H9 (cell line): ENCODE results near the gene TMEM117. TPM values are rescaled to one million over a fixed set of nuclear protein-coding genes. Genes with fewer than 3 reads are reported as not detected.

Source experiments
- DNase-seq: peaks from one replicate; pipeline ENCODE4 v3.0.0-alpha.2; 2017
- H2AFZ ChIP-seq: one replicate; pipeline ENCODE4 v1.6.1; 2013; ENCODE audit warnings: mild to moderate bottlenecking, low read length, control low read depth, moderate library complexity
- H2AK5ac ChIP-seq: 2 replicates; pipeline ENCODE4 v1.6.1; 2013; ENCODE audit warnings: low read length, control low read depth, mixed read lengths; ENCODE audit not compliant: insufficient read length
- H2BK120ac ChIP-seq: one replicate; pipeline ENCODE4 v1.6.1; 2013; ENCODE audit warnings: low read depth, mild to moderate bottlenecking, low read length, control low read depth, inconsistent platforms; ENCODE audit not compliant: poor library complexity, severe bottlenecking
- H2BK12ac ChIP-seq: 2 replicates; pipeline ENCODE4 v1.6.1; 2013; ENCODE audit warnings: low read length, control low read depth, mixed read lengths, low read depth; ENCODE audit not compliant: insufficient read length
- H2BK15ac ChIP-seq: 2 replicates; pipeline ENCODE4 v1.6.1; 2013; ENCODE audit warnings: low read depth, low read length, control low read depth
- H2BK20ac ChIP-seq: one replicate; pipeline ENCODE4 v1.6.1; 2013; ENCODE audit warnings: low read depth, mild to moderate bottlenecking, low read length, control low read depth, inconsistent platforms; ENCODE audit not compliant: poor library complexity, severe bottlenecking
- H2BK5ac ChIP-seq: 2 replicates; pipeline ENCODE4 v1.6.1; 2013; ENCODE audit warnings: low read length, control low read depth, mixed read lengths; ENCODE audit not compliant: insufficient read length
- H3K14ac ChIP-seq: 2 replicates; pipeline ENCODE4 v1.6.1; 2013; ENCODE audit warnings: low read length, control low read depth; ENCODE audit not compliant: insufficient read depth
- H3K18ac ChIP-seq: 2 replicates; pipeline ENCODE4 v1.6.1; 2013; ENCODE audit warnings: low read depth, mild to moderate bottlenecking, mixed read lengths, low read length, control low read depth; ENCODE audit not compliant: insufficient read length
- H3K23ac ChIP-seq: 2 replicates; pipeline ENCODE4 v1.6.1; 2013; ENCODE audit warnings: low read length, control low read depth, mixed read lengths, low read depth; ENCODE audit not compliant: insufficient read length
- H3K23me2 ChIP-seq: 2 replicates; pipeline ENCODE4 v1.6.1; 2013; ENCODE audit warnings: low read depth, mild to moderate bottlenecking, mixed read lengths, low read length, control low read depth; ENCODE audit not compliant: insufficient read length, poor library complexity, severe bottlenecking
- H3K27ac ChIP-seq: 2 replicates; pipeline ENCODE4 v1.5.1; 2013; ENCODE audit warnings: low read length, control low read depth, mixed read lengths, low read depth; ENCODE audit not compliant: insufficient read length
- H3K27me3 ChIP-seq: 2 replicates; pipeline ENCODE4 v1.6.1; 2013; ENCODE audit warnings: low read length, control low read depth, inconsistent platforms; ENCODE audit not compliant: insufficient read depth
- H3K4ac ChIP-seq: 2 replicates; pipeline ENCODE4 v1.6.1; 2013; ENCODE audit warnings: low read depth, mild to moderate bottlenecking, control low read depth, inconsistent platforms, low read length, moderate library complexity
- H3K4me1 ChIP-seq: 2 replicates; pipeline ENCODE4 v1.6.1; 2013; ENCODE audit warnings: low read length, control low read depth, inconsistent platforms; ENCODE audit not compliant: insufficient read depth
- H3K4me2 ChIP-seq: 2 replicates; pipeline ENCODE4 v1.6.1; 2013; ENCODE audit warnings: low read length, control low read depth, mixed read lengths; ENCODE audit not compliant: insufficient read length, insufficient read depth
- H3K56ac ChIP-seq: 2 replicates; pipeline ENCODE4 v1.6.1; 2013; ENCODE audit warnings: low read depth, mild to moderate bottlenecking, mixed read lengths, low read length, control low read depth; ENCODE audit not compliant: insufficient read length
- H3K79me1 ChIP-seq: 2 replicates; pipeline ENCODE4 v1.6.1; 2013; ENCODE audit warnings: low read depth, mild to moderate bottlenecking, moderate library complexity, low read length, control low read depth, inconsistent platforms; ENCODE audit not compliant: insufficient read depth, poor library complexity, severe bottlenecking
- H3K79me2 ChIP-seq: 2 replicates; pipeline ENCODE4 v1.6.1; 2013; ENCODE audit warnings: low read length, control low read depth, inconsistent platforms; ENCODE audit not compliant: insufficient read depth
- H3K9ac ChIP-seq: 2 replicates; pipeline ENCODE4 v1.6.1; 2013; ENCODE audit warnings: low read length, control low read depth, mixed read lengths; ENCODE audit not compliant: insufficient read length; ENCODE audit errors: extremely low read depth
- H3K9me3 ChIP-seq: one replicate; pipeline ENCODE4 v1.6.1; 2013; ENCODE audit warnings: low read depth, low read length, inconsistent platforms; ENCODE audit not compliant: control insufficient read depth
- H3T11ph ChIP-seq: one replicate; pipeline ENCODE4 v1.6.1; 2013; ENCODE audit warnings: mild to moderate bottlenecking, low read length, control low read depth, inconsistent platforms
- H4K20me1 ChIP-seq: one replicate; pipeline ENCODE4 v1.6.1; 2013; ENCODE audit not compliant: control insufficient read depth, insufficient read length, insufficient read depth
- H4K5ac ChIP-seq: 2 replicates; pipeline ENCODE4 v1.6.1; 2013; ENCODE audit warnings: low read depth, mild to moderate bottlenecking, mixed read lengths, low read length, control low read depth; ENCODE audit not compliant: insufficient read length
- H4K8ac ChIP-seq: replicated peaks from 2 replicates; pipeline ENCODE4 v1.6.1; 2013; ENCODE audit warnings: low read length, control low read depth, mixed read lengths, low read depth; ENCODE audit not compliant: insufficient read length
- H4K91ac ChIP-seq: 2 replicates; pipeline ENCODE4 v1.6.1; 2013; ENCODE audit warnings: low read depth, mild to moderate bottlenecking, moderate library complexity, mixed read lengths, low read length, control low read depth; ENCODE audit not compliant: insufficient read length
- H3K27ac Mint-ChIP-seq, 3 experiments: 2 replicates in 2 of 3; 3 replicates in 1 of 3; pipeline ENCODE4 v1.8.0; 2020 to 2021; ENCODE audit warnings: mixed read lengths in 3 of 3, mild to moderate bottlenecking in 1 of 3, moderate library complexity in 1 of 3
- H3K27me3 Mint-ChIP-seq: 2 replicates; pipeline ENCODE4 v1.8.0; 2021; ENCODE audit warnings: low read depth, mild to moderate bottlenecking, moderate library complexity, mixed read lengths
- H3K36me3 Mint-ChIP-seq, 3 experiments: 2 replicates in 2 of 3; 3 replicates in 1 of 3; pipeline ENCODE4 v1.8.0; 2020 to 2021; ENCODE audit warnings: low read depth in 3 of 3, mixed read lengths in 3 of 3; ENCODE audit not compliant: insufficient read depth in 1 of 3
- H3K4me1 Mint-ChIP-seq, 2 experiments: 2 replicates each; pipeline ENCODE4 v1.8.0; 2020; ENCODE audit warnings: mixed read lengths in 2 of 2
- H3K4me3 Mint-ChIP-seq, 2 experiments: 2 replicates in 1 of 2; 3 replicates in 1 of 2; pipeline ENCODE4 v1.8.0; 2020 to 2021; ENCODE audit warnings: mild to moderate bottlenecking in 2 of 2, mixed read lengths in 2 of 2, moderate library complexity in 1 of 2
- H3K9me3 Mint-ChIP-seq, 2 experiments: 2 replicates in 1 of 2; 3 replicates in 1 of 2; pipeline ENCODE4 v1.8.0; 2020; ENCODE audit warnings: mild to moderate bottlenecking in 2 of 2, mixed read lengths in 2 of 2, moderate library complexity in 1 of 2
- CTCF ChIP-seq: fragments of 200-600 bp; sonication (generic); conservative IDR thresholded peaks from 3 replicates; pipeline ENCODE4 v1.8.0; 2021; ENCODE audit warnings: antibody characterized with exemption, mild to moderate bottlenecking
- WGBS: extraction: QIAGEN DNeasy Blood & Tissue Kit; methylation state at CpG from one replicate; pipeline ENCODE4 v1.1.7; 2013; ENCODE audit warnings: missing lambda C conversion rate, low lambda C conversion rate, mixed read lengths; ENCODE audit not compliant: insufficient read length; ENCODE audit errors: extremely low coverage; 5-methylcytosine and 5-hydroxymethylcytosine counted together
- total RNA-seq: library from RNA; stranded (reverse); gene quantifications from 2 replicates; pipeline ENCODE4 v1.2.1, GENCODE V29; 2021

TMEM117 gene
- total RNA-seq, 1 experiment from 2014 or later = 1.7 TPM

GRCh38 chr12:43931187-43931586 lies 95.3 kb downstream of the TMEM117 start:
- H2BK120ac ChIP-seq = no peak overlapping the region
- no peak overlapping the region for H2AK5ac ChIP-seq
- Mint-ChIP-seq H3K27ac (no peak overlapping the region), H3K4me3 (no peak overlapping the region), H3K27me3 (no peaks in the 10 kb centered on the region), H3K36me3 (peaks cover 0 to 16% (median 4%) of the 10 kb centered on the region in 3 experiments; a peak in 5 of 7 replicates), H3K4me1 (no peaks in the 10 kb centered on the region), H3K9me3 (peaks cover 10 to 14% of the 10 kb centered on the region in 2 experiments; a peak in 4 of 5 replicates)
- no peaks in the 10 kb centered on the region for H4K20me1 ChIP-seq
- no peak overlapping the region for H3K23ac ChIP-seq
- no peak overlapping the region for H3K18ac ChIP-seq
- no peak overlapping the region for H2BK5ac ChIP-seq
- no peak overlapping the region for H3K4me2 ChIP-seq
- no peak for DNase-seq
- H3K56ac ChIP-seq = no peak overlapping the region
- no peaks in the 10 kb centered on the region for H3K23me2 ChIP-seq
- H2BK20ac ChIP-seq = no peak overlapping the region
- H3K9ac ChIP-seq = no peak overlapping the region
- H3K9me3 ChIP-seq = no peaks in the 10 kb centered on the region
- no peak overlapping the region for H4K8ac ChIP-seq
- H3K27me3 ChIP-seq = no peaks in the 10 kb centered on the region
- no peak overlapping the region for H3K4ac ChIP-seq
- no CpG with 5 or more reads among the region's 2 CpGs for WGBS
- H3K79me1 ChIP-seq = no peaks in the 10 kb centered on the region
- H2AFZ ChIP-seq = no peak overlapping the region
- no peak overlapping the region for H3K14ac ChIP-seq
- H3K4me1 ChIP-seq = no peaks in the 10 kb centered on the region
- no peak overlapping the region for H3K27ac ChIP-seq
- H2BK15ac ChIP-seq = no peak overlapping the region
- H4K5ac ChIP-seq = no peak overlapping the region
- no peak overlapping the region for H2BK12ac ChIP-seq
- no peak for TF ChIP-seq CTCF
- H3K79me2 ChIP-seq = no peaks in the 10 kb centered on the region
- H4K91ac ChIP-seq = no peak overlapping the region
- no peak overlapping the region for H3T11ph ChIP-seq
